Stimulated activated CD4-positive, alpha-beta T cell treated with anti-CD3 and anti-CD28 coated beads, TNF-alpha, amount 100 ng/mL, for 24 hours (primary cell): Measurements from ENCODE around the gene POLD2.
A peak's percentile ranks its signal among the peaks of the same experiment; 100 is the strongest.
"Not testable (repeated sequence)": the region's sequence is repeated elsewhere in the genome, so short reads cannot be mapped to it uniquely, and the experiment has no call there.

Source experiments
- DNase-seq, 3 experiments: peaks; one replicate each; pipeline ENCODE4 v3.0.0-alpha.2; 2020; ENCODE audit warnings: low read depth in 3 of 3

Gene POLD2

GRCh38 chr7:44123190-44124003 lies at the start of gene POLD2:
TSS of gene POLD2 (minus strand) at chr7:44123548. CDS start at chr7:44122053, 1,495 bp downstream.
- DNase-seq, result peak; percentile 96 to 99 (median 97)

GRCh38 chr7:44172803-44173424 lies 49.6 kb upstream of the POLD2 start:
- DNase-seq, result no peak

GRCh38 chr7:44172352-44172751 lies 49.0 kb upstream of the POLD2 start:
- no peak for DNase-seq

GRCh38 chr7:44171901-44172300 lies 48.6 kb upstream of the POLD2 start:
- DNase-seq, result not testable (repeated sequence)

- no peak for DNase-seq
Observed at GRCh38 chr7:44167920-44168319, 44.6 kb upstream of the POLD2 start.

- no peak for DNase-seq
Observed at GRCh38 chr7:44163591-44163990, 40.2 kb upstream of the POLD2 start.

- no peak for DNase-seq
Observed at GRCh38 chr7:44162785-44163395, 39.5 kb upstream of the POLD2 start.

- DNase-seq, result no peak
Observed at GRCh38 chr7:44162179-44162578, 38.8 kb upstream of the POLD2 start.

GRCh38 chr7:44161371-44161770 lies 38.0 kb upstream of the POLD2 start:
- DNase-seq, result no peak

GRCh38 chr7:44159824-44160630 lies 36.7 kb upstream of the POLD2 start:
- DNase-seq, result no peak

- DNase-seq, result no peak
Observed at GRCh38 chr7:44158873-44159631, 35.7 kb upstream of the POLD2 start.

GRCh38 chr7:44158096-44158872 lies 34.9 kb upstream of the POLD2 start:
- DNase-seq, result no peak

- DNase-seq, result no peak
Observed at GRCh38 chr7:44157116-44158080, 34.0 kb upstream of the POLD2 start.

- DNase-seq, result no peak
Observed at GRCh38 chr7:44156453-44157010, 33.2 kb upstream of the POLD2 start.

GRCh38 chr7:44155191-44156185 lies 32.1 kb upstream of the POLD2 start:
- DNase-seq, result no peak

- DNase-seq, result no peak
Observed at GRCh38 chr7:44154703-44155102, 31.4 kb upstream of the POLD2 start.

GRCh38 chr7:44153948-44154335 lies 30.6 kb upstream of the POLD2 start:
- DNase-seq, result no peak
